Measurements from ENCODE around the gene C2orf49.

The C2orf49 gene

GRCh38 chr2:105384216-105384615 lies 46.9 kb downstream of the C2orf49 start:
- DNase-seq: no peak

- DNase-seq: no peak
Observed at GRCh38 chr2:105384861-105385260, 47.5 kb downstream of the C2orf49 start.

- no peak for DNase-seq
Observed at GRCh38 chr2:105385731-105386540, 48.6 kb downstream of the C2orf49 start.

GRCh38 chr2:105387225-105387624 lies 49.9 kb downstream of the C2orf49 start:
- DNase-seq: no peak

GRCh38 chr2:105388971-105389381 lies 51.6 kb downstream of the C2orf49 start:
- DNase-seq: no peak

- no peak for DNase-seq
Observed at GRCh38 chr2:105390454-105390853, 53.1 kb downstream of the C2orf49 start.

GRCh38 chr2:105391058-105391627 lies 53.8 kb downstream of the C2orf49 start:
- DNase-seq: no peak

- DNase-seq: no peak
Observed at GRCh38 chr2:105391763-105392662, 54.7 kb downstream of the C2orf49 start.

GRCh38 chr2:105393373-105394055 lies 56.2 kb downstream of the C2orf49 start:
- DNase-seq: no peak

- DNase-seq: no peak
Observed at GRCh38 chr2:105394951-105395611, 57.7 kb downstream of the C2orf49 start.

GRCh38 chr2:105395691-105396090 lies 58.4 kb downstream of the C2orf49 start:
- no peak for DNase-seq

- DNase-seq: no peak
Observed at GRCh38 chr2:105396254-105397024, 59.1 kb downstream of the C2orf49 start.

GRCh38 chr2:105397025-105397722 lies 59.8 kb downstream of the C2orf49 start:
- DNase-seq: no peak

GRCh38 chr2:105397953-105398335 lies 60.6 kb downstream of the C2orf49 start:
- DNase-seq: no peak

- DNase-seq: peak; percentile 73
Observed at GRCh38 chr2:105398336-105399206, 61.2 kb downstream of the C2orf49 start, which contains the start of gene FHL2. TSS of gene FHL2 (minus strand) at chr2:105399051. CDS start at chr2:105386516, 12,535 bp downstream.
